Amniotic epithelial cell (primary cell): ENCODE measurements around the gene PRR23E.

ENCODE experiments used
- DNase-seq: peaks from one replicate; pipeline ENCODE4 v3.0.0-alpha.2; 2010; ENCODE audit warnings: low read depth

PRR23E gene, protein sequence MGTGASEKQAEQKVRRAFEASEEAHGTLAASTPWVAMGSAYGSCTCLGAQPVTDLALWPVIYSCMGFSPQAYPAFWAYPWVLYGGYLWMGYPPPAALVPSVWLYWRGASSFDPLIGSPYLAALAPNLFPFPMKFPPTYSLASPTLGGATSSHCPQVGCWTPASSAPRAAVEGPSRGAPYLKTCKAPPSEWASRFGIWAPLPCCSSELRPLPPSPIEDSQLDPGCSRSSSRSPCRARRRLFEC

DNA sequence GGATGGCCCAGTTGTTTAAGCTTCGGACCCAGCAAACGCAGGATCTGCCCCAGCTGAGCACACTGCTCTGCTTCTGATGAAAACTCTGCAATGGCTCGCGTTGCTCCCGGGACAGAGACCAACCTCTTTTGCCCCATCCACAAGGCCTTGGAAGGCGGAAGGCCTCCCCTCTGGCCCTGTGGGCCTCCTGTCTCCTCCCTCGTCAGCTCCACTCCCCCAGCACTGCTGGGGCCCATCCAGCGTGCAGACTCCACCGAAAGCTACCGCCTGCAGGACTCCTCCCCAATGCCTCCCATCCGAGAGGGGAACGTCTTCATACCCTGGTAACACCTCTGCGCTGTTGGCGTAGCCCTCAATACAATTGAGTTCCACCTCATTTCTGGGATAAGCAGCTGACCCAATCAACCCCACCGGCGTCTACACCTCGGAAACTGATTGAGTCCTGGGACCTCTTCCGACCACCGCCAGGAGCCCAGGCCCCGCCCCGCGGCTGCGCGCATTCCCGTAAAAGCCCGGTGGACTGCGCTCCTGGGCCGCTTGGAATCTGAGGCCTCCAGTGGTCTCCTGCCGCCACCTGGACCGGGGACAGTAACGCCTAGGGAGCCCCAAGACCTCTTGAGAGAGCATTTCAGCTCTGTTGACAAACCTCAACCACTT, at the start of gene PRR23E:
Gene PRR23E (plus strand): TSS at position 556 of the 657 bp plus-strand sequence. CDS start 3,555 bp downstream, outside the sequence.
- no peak for DNase-seq

DNA sequence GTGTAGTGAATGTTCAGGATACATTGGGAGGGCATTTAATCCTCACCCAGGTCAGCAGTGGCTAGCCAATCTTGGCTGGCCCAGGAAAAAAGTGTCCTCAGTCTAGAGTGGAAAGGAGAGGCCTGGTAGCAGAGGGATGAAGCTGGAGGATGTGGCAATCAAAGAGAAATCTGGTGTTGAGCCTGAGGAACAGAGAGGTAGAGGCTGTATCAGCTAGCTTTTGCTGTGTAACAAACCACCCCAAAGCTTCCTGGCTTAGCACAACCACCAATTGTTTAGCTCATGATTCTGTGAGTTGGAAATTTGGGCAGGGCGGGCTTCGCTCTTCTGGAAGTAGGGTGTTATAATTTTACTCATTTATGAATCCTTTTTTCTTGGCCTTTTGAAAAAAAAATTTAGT, 49.8 kb upstream of the PRR23E start:
- no peak for DNase-seq

DNA sequence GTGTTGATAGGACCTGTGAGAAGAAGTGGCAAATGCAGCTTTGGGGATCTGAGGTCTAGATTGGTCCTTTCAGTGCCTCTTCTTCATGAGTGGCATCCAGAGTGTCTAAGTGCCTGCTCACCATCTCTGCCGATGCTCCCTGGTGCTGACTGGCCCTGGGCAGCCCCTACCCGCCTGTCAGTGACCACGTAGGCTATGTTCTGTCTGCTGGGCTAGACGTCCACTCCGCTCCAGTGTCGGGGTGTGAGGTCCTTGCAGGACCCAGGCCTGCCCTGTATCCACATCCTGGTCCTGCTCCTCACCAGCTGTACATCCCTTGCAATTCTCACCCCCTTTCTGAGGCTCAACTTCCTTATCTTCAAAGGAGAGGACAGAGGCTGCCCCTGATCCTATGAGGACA, 48.3 kb upstream of the PRR23E start:
- DNase-seq: no peak

DNA sequence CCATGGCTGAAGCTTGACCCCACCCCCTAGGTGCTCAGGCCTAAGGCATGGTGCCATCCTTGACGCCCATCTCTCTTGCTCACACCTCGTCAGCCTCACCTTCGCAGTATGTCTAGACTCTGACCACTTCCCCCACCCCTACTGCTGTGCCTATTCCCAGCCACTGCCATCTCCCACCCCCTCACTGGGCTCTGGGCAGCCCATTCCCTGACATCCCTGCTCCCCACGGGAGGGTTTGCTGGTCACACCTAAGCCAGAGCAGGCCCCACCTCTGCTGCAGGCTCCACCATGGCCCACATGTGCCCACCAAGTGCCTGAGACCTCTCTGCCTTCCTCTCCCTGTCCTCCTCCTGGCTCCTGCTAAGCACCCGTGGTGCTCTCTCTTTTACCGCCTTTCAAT, 47.7 kb upstream of the PRR23E start:
- DNase-seq: no peak

DNA sequence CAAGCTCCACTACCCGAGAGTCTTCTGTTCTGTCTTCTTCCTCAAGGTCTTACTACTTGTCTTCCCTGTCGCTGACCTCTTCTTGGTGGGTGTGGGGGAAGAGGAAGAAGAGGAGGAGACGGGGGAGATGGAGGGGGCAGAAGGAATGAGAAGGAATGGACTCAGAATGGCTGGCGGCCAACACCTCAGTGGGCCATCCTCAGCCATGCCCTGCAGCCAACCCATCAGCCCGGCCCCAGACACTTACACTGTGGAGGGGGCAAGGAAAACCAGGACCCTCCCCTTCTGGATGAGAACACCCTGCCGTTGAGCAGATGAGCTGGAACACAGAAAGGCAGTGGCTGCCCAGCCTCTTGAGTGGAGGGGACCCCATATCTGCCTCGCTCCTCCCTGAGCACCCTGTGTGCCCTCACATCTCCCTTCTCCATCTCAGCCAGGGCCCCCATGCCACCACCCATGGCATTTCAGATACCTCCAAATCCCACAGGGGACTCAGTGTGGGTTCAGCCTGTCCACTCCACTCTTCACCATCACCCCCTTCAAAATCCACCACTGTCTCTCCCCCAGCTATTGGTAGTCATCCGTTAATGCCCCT, 45.5 kb upstream of the PRR23E start:
- DNase-seq: no peak

DNA sequence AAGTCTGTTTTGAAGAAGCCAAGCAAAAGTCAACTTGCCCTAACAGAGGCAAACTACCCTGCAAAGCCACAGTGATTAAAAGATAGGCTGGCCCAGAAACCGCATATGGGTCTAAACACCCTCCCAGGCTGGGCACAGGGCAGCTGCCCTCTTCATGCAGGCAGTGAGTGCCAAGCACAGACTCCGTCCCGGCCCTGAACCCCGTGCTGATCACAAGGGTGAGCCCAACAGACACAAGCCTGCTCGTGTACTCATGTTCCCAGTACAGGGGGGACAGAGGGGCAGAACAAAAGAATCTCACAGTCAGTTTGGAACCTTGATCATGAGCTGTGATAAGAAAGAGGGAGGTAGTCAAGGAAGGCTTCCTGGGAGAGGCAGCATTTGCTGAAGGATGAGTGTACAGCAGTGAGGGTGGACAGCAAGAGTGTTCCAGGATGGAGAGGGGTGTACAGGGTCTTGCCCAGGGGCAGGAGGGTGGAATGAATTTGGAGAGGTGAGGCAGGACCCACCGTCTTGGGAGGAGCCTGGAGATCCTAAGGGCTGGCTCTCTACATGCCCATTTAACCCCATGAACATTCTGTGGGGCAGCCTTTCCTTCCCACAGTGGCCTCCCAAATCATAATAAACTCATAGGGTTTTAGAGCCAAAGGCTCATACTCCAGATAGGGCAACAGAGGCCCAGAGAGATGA, 43.2 kb upstream of the PRR23E start:
- DNase-seq: no peak

DNA sequence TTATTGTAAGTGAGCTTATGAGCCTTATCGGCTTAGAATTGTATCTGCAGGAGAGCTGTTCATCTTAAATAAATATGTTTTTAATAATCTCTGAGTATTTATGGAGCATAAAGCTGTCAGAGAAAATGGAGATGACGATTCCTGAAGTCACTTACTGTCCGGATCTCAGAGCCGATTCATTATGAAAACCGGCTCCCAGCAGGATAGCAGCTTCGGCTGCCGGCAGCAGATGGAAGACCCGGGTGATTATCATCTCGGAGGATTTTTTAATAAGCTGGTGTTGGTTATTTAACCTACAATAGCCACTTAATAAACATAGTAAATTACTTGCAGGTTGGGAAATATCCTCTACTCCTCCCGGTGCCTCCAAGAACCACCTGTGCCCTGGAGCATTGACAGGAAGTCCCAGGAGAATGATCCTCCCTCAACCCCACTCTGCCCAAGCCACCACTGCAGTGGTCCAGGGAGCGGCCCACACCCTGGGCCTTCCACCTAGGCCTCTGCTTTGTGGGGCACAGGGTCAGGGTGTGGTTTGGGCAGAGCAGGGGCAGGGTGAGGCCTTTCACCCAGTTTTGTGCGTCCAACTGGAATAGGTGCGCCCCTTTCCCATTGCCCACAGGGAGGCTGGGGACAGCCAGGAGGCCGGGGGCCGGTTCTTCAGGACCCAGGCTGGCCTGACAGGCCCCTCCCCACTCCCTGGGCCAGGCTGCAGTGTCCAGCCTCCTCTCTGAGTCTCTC, 42.2 kb upstream of the PRR23E start:
- DNase-seq: no peak

DNA sequence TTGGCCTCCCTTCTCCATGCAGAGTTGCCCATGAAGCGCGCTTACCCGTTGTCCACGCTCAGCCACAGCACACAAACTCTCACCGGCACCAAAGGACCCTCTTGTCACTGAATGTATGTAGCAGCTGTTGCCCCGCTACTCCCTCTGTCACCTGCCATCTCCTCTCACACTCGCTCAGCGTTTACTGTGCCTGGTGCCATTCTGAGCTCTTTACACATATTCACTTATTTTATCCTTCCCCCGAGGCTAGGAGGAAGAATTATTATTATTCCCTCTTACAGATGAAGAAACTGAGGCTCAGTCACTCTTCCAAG, 41.7 kb upstream of the PRR23E start:
- no peak for DNase-seq

DNA sequence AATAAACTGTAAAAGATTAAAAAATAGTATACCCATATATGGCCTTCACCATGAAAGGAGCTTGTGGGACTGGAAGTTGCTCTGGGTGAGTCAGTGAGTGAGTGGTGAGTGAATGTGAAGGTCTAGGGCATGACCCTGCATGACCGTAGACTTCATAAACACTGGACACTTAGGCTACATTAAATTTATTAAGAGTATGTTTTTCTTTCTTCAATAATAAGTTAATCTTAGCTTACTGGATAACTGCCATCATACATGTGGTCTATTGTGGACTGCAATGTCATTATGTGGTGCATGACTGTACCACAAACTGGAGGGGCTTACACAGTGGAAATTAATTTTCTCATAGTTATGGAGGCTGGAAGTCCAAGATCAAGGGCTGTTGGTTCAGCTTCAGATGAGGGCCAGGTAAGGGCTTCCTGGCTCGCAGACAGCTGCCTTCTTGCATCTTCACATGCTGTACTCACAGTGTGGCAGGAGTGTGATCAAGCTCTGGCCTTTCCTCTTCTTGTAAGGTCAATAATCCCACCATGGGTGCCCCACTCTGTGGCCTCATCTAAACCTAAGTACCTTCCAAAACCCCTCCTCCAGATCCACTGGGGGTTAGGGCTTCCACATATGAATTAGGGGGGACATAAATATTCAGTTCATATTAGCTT, 40.8 kb upstream of the PRR23E start:
- DNase-seq: no peak

DNA sequence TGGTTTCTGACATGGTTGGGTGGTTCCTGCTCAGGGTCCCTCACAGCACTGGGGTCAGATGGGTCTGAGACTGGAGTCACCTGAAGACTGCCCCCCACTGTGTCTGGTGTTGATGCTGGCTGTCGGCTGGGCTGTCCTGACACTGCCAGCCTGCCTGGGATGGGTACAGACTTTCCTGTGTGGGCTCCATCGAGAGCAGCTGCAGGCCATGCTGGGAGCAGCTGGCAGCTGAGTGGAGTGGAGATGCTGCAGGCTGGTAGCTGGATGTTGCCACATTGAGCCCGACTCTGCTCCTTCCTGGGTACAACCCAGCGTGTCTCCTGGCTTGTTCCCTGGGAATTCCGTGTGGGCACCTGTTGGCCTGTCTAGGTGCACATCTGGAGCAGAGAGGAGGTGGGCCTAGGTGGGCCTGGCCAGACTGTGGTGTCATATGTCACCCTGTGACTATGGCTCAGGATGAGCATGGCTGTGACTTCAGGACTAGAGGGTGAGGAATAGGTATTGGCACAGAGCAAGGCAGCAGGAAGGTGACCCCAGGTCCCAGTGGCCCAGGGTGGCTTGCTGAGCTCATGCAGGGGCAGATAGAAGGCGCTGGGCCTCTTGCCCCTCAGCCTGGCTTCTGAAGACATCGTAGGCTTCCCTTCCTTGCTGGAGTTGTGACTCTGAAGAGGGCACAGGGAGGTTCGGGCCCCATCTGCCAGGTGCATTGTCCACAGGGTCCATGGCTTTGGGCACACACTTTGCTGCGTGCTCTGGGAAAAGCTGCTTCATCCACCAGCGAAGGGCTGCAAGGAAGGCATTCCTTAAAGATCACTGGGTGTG, 40.0 kb upstream of the PRR23E start:
- no peak for DNase-seq

DNA sequence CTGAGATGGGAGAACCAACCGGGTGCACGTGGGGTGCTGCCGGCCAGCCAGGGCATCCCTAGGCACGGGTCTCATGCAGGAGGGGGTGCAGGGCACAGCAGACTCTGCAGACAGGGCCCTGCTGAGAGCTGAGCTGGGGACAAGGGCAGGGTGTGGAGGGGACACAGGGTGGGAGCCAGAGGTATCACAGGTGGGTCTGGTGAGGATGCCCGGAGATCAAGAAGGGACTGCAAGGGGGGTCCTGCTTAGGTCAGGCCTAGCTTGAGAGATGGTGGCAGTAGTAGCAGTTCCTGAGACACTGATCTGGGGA, 39.5 kb upstream of the PRR23E start:
- DNase-seq: no peak

DNA sequence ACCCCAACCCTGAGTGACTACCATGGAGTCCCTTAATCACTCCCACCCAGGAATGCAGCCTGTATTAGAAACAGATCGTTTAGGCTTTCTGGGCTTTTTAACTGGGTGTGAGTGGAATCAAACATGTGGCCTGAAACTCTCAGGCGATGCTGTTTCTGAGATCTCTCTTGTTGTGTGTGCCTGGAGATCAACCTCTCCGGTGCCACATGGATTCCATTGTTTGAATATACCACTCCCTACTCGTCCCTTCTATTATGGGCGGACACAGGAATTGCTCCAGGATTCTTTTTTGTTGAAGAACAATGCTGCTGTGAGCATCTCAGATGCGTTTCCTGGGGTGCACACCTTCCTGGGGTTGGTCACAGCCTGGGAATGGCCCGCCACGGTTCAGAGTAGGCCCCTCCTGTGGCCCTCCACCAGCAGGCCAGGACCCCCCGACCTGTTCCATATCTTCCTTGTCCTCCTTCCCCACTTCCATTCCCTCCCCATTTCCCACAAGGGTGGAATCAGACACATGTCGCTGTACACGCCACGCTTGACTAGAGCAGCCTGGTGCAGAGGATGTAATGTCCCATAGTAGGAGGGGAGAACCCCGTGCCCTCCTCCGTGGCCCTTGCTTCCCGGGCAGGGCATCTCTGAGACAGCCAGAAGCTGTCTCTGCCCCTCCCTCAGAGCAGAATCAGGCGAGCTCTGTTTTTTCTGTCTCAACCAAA, 36.4 kb upstream of the PRR23E start:
- no peak for DNase-seq

DNA sequence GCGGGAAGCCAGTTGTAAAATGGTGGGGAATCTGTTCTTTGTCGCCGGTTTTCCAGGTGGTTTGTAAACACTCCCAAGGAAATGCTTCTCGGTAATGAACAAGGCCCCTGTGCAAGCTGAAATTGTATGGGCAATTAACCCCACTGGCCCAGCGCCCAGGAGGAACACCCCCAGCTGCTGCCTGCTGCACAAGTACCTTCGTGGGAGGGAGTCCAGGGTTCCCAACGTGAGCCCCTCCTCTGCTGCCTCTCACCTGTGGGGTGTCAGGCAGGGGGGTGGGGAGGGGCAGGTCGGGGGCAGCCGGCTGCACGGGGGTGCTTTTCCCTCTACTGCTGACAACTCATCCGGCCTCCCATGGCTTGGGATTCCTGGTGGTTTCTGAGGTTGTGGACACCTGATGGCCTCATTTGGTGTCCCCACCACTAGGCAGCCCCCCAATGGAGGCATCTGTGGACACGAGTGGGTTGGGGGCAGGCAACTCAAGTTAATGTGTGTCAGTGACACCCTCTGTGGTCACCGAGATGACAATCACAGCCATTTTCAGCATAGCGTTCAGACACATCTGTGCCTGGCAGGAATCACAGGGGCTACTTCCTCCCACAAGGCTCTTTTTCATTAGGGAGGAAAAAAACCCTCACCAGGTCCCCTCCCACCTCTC, 35.6 kb upstream of the PRR23E start:
- no peak for DNase-seq

DNA sequence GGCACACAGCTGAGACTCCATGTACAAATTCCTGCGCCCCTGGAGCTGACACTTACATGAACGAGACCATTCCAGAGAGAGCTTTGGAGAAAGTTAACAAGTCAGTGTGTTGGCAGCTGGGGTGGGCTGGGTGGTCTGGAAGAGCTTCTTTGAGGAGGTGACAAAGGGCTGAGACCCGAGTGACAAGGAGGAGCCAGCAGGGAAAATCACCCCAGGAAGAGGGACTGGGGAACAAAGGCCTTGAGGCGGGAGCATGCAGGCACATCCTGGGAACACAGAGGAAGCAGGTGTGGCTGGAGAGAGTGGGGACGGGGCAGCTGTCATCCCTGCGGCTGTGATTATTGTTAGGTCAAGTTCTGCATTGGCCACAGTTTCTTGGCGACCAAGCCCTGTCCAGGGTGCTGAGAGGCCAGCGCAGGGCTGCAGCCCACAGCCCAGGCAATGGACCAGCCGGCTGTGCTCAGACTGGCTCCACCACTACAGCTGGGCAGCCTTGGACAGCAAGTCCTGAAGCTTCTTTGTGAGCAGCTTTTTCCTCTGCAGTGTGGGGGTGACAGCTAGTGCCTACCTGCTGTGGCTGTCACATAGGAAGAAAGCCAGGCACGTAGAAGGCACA, 34.2 kb upstream of the PRR23E start:
- no peak for DNase-seq

DNA sequence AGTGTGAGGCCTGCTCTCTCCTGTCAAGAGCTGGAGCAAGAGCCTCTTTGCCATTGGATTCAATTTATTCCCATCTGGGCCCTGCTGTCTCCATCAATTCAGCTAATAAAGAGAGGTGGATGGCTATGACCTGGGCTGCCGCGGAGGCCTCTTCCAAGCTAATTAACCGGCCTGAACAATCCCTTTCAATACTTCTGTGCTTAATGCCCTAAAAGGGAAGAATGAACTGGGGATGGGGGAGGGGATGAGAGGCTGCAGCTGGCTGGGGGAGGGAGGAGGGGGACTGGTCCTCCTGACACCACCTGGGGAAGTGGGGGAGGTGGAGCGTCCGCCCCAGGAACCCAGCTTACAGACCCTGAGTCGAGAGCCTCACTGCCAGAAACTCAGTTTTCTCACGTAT, 33.4 kb upstream of the PRR23E start:
- DNase-seq: no peak

DNA sequence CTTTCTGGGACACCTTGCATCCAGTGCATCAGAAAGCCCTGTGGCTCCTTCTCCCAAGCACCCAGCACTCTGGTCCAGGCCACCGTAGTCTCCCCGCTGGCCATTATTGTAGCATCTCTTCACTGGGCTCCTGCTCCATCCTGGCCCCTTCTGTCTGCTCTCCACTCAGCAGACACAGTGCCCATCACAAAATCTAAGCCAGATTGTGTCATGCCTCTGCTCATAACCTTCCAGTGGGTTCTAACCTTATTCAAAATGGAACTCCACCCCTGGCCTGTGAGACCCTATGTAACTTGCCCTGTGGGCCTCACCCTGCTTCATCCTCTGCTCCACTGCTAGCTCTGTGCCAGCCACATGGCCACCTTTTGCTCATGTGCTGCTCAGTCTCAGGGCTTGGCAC, 31.7 kb upstream of the PRR23E start:
- DNase-seq: no peak

DNA sequence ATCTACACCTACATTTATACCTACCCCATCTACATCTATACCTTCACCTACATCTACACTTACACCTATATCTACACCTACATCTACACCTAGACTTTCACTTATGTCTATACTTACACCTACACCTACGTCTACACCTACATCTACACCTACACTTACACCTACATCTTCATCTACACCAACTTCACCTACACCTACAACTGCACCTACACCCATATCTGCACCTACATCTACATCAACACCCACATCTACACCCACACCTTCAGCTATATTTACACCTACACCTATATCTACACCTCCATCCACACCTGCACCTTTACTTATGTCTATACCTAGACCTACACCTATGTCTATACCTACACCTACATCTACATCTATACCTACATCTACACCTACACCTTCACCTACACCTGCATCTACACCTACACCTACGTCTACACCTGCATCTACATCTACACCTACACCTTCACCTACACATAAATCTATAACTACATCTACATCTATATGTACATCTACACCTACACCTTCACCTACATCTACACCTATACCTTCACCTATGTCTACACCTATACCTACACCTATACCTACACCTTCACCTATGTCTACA, 30.9 kb upstream of the PRR23E start:
- no peak for DNase-seq

DNA sequence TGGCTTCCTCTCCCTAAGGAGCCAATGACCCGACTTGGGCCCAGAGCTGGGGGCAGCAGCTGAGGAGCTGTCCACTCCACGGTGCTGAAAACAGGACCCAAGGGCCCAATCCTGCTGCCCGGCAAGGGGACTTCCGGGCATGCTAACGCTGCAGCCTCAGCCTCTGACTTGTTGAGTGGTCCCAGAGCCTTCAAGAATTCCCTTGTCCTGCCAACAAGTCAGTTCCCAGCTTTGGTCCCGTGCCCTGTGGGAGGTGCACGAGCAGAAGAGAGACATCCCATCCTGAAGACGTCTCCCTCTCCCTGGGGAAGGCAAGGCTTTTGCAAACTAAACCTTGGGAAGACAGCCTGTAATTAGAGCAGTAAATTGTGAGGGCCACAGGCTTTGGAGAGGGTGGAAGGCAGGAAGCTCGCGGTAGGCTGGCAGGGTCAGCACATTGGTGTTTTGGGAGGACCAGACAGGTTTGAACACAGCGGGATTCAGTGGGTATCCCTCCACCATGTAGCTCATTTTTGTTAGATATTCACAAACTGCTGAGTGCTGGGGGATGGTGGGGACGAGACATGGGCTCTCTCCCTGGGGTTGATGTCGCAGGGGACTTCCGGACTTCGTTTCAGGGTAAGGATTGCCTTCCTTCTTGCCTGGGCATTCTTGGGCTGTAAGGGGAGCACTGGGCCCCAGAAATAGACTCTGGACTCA, 29.8 kb upstream of the PRR23E start:
- DNase-seq: no peak

DNA sequence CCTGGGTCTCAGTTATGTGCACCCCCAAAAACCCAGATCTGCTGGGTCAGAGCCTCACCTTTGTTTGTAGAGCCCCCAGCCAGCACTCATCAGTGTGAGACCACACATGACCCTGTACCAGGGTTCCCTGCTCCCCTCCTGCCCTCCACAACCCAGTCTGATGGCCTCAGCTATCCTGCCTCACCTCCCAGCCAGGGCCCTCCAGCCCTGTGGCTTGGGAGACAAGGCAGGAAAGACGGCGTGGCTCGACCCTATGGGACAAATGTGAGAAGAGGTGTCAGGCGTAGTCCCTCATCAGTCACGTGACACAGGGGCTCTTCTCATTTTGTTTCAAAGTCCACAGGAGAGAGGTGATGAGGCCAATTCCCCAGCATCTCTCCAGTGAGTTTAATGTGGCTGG, 28.3 kb upstream of the PRR23E start:
- DNase-seq: no peak
